ENCODE data around the gene RBFOX2.

- TF ChIP-seq CTCF (IDR thresholded peaks at IDR 0.05; ENCODE audit: low read depth, low read length, missing input control) (no peak), RXRA (IDR thresholded peaks at IDR 0.05) (no peak), RAD21 (IDR thresholded peaks at IDR 0.05) (no peak)
These were observed 50.4 kb downstream of the RBFOX2 start for GRCh38 chr22:35978201-35978600.
